Stimulated activated CD4-positive, alpha-beta T cell treated with anti-CD3 and anti-CD28 coated beads, Interleukin-12 subunit alpha, Interleukin-12 subunit beta, amount 100 ng/mL, for 48 hours (primary cell): ENCODE measurements around the gene INTS1.
"Not testable (repeated sequence)": the region's sequence is repeated elsewhere in the genome, so short reads cannot be mapped to it uniquely, and the experiment has no call there.

Experiments used
- DNase-seq, 3 donors: peaks; one replicate each; pipeline ENCODE4 v3.0.0-alpha.2; 2020; ENCODE audit warnings: low read depth in 2 of 3, low spot score in 1 of 3

Gene INTS1

GRCh38 chr7:1449501-1449900 lies 54.7 kb downstream of the INTS1 start:
- DNase-seq: no peak

- DNase-seq: no peak
Observed at GRCh38 chr7:1448958-1449357, 55.2 kb downstream of the INTS1 start.

GRCh38 chr7:1447551-1448244 lies 56.5 kb downstream of the INTS1 start:
- DNase-seq: no peak

- no peak for DNase-seq
Observed at GRCh38 chr7:1447112-1447511, 57.1 kb downstream of the INTS1 start.

GRCh38 chr7:1446620-1447032 lies 57.6 kb downstream of the INTS1 start:
- no peak for DNase-seq

- DNase-seq: not testable (repeated sequence)
Observed at GRCh38 chr7:1446026-1446425, 58.2 kb downstream of the INTS1 start.

- DNase-seq: no peak
Observed at GRCh38 chr7:1445341-1445740, 58.8 kb downstream of the INTS1 start.

- no peak for DNase-seq
Observed at GRCh38 chr7:1444925-1445322, 59.3 kb downstream of the INTS1 start.

- DNase-seq: no peak
Observed at GRCh38 chr7:1444214-1444924, 59.8 kb downstream of the INTS1 start.

- not testable (repeated sequence) for DNase-seq
Observed at GRCh38 chr7:1443587-1444200, 60.5 kb downstream of the INTS1 start.

GRCh38 chr7:1442355-1443124 lies 61.6 kb downstream of the INTS1 start:
- DNase-seq: no peak

- no peak for DNase-seq
Observed at GRCh38 chr7:1441615-1442354, 62.4 kb downstream of the INTS1 start.

GRCh38 chr7:1440620-1441019 lies 63.6 kb downstream of the INTS1 start:
- no peak for DNase-seq

- no peak for DNase-seq
Observed at GRCh38 chr7:1439373-1440363, 64.5 kb downstream of the INTS1 start.

GRCh38 chr7:1438821-1439220 lies 65.4 kb downstream of the INTS1 start:
- DNase-seq: no peak

- DNase-seq: no peak
Observed at GRCh38 chr7:1438208-1438607, 66.0 kb downstream of the INTS1 start.

- no peak for DNase-seq
Observed at GRCh38 chr7:1437155-1437880, 66.9 kb downstream of the INTS1 start.

GRCh38 chr7:1436608-1437007 lies 67.6 kb downstream of the INTS1 start:
- no peak for DNase-seq
